PC-3 (cell line): Measurements from ENCODE around the gene MYMK.

Experiments
- EZH2 ChIP-seq: fragments of 300-600 bp; sonication (generic); IDR thresholded peaks from one replicate; pipeline ENCODE4 v1.6.1; 2017; ENCODE audit warnings: antibody characterized with exemption, mild to moderate bottlenecking, low read length; ENCODE audit not compliant: unreplicated experiment
- EZH2phosphoT487 ChIP-seq: fragments of 300-600 bp; sonication (generic); IDR thresholded peaks from 2 replicates; pipeline ENCODE4 v1.6.1; 2018; ENCODE audit warnings: mild to moderate bottlenecking, antibody characterized with exemption, low read length, borderline replicate concordance
- TF ChIP-seq, protein P1 (sequence below): fragments of 300-600 bp; sonication (generic); conservative IDR thresholded peaks from 2 replicates; pipeline ENCODE4 v1.5.1; 2017; ENCODE audit warnings: antibody characterized with exemption, low read depth, mild to moderate bottlenecking, low read length

DNA sequence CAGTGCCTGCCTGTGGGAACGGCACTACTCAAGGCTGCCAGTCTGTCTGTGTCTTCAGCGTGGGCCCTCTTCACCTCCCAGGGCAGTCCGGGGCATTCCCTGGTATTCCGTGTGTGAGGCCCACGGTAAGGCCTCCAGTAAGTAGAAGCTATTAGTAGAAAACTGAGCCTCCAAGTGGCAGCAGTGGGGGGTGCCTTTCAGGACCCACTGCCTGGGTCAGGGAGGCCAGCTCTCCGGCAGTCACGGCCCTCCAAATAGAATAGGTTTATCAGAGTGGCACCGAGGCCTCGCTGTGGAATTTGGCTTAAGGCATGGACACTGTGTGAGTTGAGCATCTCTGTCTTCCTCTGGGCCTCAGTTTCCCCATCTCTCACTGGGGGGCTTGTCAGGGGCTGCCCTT lies 32.8 kb upstream of the MYMK start:
- TF ChIP-seq EZH2 (no peak), EZH2phosphoT487 (no peak)
- TF ChIP-seq, protein P1, sequence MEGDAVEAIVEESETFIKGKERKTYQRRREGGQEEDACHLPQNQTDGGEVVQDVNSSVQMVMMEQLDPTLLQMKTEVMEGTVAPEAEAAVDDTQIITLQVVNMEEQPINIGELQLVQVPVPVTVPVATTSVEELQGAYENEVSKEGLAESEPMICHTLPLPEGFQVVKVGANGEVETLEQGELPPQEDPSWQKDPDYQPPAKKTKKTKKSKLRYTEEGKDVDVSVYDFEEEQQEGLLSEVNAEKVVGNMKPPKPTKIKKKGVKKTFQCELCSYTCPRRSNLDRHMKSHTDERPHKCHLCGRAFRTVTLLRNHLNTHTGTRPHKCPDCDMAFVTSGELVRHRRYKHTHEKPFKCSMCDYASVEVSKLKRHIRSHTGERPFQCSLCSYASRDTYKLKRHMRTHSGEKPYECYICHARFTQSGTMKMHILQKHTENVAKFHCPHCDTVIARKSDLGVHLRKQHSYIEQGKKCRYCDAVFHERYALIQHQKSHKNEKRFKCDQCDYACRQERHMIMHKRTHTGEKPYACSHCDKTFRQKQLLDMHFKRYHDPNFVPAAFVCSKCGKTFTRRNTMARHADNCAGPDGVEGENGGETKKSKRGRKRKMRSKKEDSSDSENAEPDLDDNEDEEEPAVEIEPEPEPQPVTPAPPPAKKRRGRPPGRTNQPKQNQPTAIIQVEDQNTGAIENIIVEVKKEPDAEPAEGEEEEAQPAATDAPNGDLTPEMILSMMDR = no peak
